ENCODE data around the gene KCNN2.

DNA sequence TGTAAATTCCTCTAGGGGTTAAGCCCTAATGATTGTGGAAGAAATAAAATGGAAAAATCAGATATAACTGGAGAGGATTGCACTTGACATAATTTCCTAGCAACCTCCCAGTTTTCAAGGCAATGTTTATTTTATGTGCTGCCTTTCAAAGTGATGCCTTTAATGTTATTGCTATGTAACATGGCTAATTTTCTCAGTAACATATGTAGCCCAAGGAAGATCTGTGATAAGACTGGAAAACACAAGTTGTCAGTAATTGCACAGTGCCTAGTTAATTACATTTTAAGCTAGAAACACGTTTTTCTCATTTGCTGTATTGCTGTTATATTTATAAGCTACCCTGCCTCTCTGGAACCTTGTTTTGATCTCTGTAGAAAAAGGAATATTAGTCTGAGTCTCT, 49.2 kb upstream of the KCNN2 start:
- TF ChIP-seq CTCF (IDR thresholded peaks at IDR 0.05; ENCODE audit: poor library complexity, severe bottlenecking) (no peak), SMC3 (conservative IDR thresholded peaks at IDR 0.05; ENCODE audit: poor library complexity) (no peak), TAF1 (IDR thresholded peaks at IDR 0.05; ENCODE audit: low read depth) (no peak)
